Measurements from ENCODE around the gene MBNL2.

DNA sequence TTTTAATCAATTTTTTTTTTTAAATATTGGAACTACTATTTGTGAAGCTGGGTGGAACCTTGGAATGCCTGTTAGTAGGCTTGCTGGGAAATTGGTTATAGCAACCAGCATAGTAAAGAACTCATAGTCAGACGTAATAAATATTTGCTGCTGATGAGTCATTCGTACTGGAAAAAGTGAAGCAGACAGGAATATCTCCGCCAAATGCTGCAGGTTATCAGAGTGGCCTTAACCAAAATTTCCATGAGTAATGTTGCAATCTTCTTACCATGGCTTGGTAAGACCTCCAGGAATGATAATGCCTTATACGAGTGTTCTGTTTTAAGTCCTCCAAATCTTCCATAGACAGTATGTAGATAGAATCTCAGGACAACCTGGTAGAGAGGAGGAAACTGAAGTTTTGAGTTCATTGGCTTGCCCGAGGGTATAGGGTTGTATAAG is 34.2 kb downstream of the MBNL2 start:
- TF ChIP-seq POLR2AphosphoS5 (IDR thresholded peaks at IDR 0.05) = peak; percentile 46 to 92 (median 64)
- TF ChIP-seq CTCF (IDR thresholded peaks at IDR 0.05) = no peak
